Peyer's patch (tissue), 4 donors: ENCODE data around the gene RNF220. TPM values are rescaled to one million over a fixed set of nuclear protein-coding genes. Genes with fewer than 3 reads are reported as not detected.

Experiments
- DNase-seq, 3 donors: peaks; one replicate each; pipeline ENCODE4 v3.0.0-alpha.2; 2017 to 2019
- H3K27ac ChIP-seq, 4 donors: fragments of 200-600 bp; sonication (generic); one replicate each; pipeline ENCODE4 v1.5.1; 2016 to 2019
- H3K27me3 ChIP-seq, 2 donors: fragments of 200-600 bp; sonication (generic); one replicate each; pipeline ENCODE4 v1.5.1; 2019
- H3K36me3 ChIP-seq, 3 donors: fragments of 200-600 bp; sonication (generic); one replicate each; pipeline ENCODE4 v1.5.1; 2016 to 2019
- H3K4me1 ChIP-seq, 4 donors: fragments of 200-600 bp; sonication (generic); one replicate each; pipeline ENCODE4 v1.5.1; 2016 to 2019
- H3K4me3 ChIP-seq, 4 donors: fragments of 200-600 bp; sonication (generic); 1 replicate in 3 of 4; 2 replicates in 1 of 4; pipeline ENCODE4 v1.5.1; 2016 to 2019; ENCODE audit warnings: mild to moderate bottlenecking in 1 of 4
- H3K9me3 ChIP-seq, 4 donors: fragments of 200-600 bp; sonication (generic); one replicate each; pipeline ENCODE4 v1.5.1; 2016 to 2019; ENCODE audit warnings: mild to moderate bottlenecking in 1 of 4
- CTCF ChIP-seq, 6 experiments: fragments of 450-650 bp in 4 of 6; fragments of 200-600 bp in 2 of 6; sonication (generic) in 1 of 6; IDR thresholded peaks; one replicate each; pipeline ENCODE4 v1.5.1; 2017 to 2019; ENCODE audit warnings: antibody characterized with exemption in 6 of 6, mild to moderate bottlenecking in 3 of 6, moderate library complexity in 1 of 6
- POLR2A ChIP-seq, 2 donors: fragments of 450-650 bp; IDR thresholded peaks; one replicate each; pipeline ENCODE4 v1.5.1; 2017; ENCODE audit warnings: antibody characterized with exemption in 2 of 2, mild to moderate bottlenecking in 2 of 2, moderate library complexity in 2 of 2
- total RNA-seq, 4 donors: library from RNA; depleted of rRNA; stranded (reverse); fragments of >200 nt; gene quantifications; one replicate each; pipeline ENCODE4 v1.1.0, GENCODE V29; 2016

Gene RNF220
- total RNA-seq, 4 donors from 2014 or later: 107 to 152 (median 114) TPM

- TF ChIP-seq CTCF (IDR thresholded peaks at IDR 0.05) (no peak), POLR2A (IDR thresholded peaks at IDR 0.05) (no peak)
- DNase-seq: no peak
- H3K9me3 ChIP-seq: no peaks in the 10 kb centered on the region
- H3K4me1 ChIP-seq: no peaks in the 10 kb centered on the region
- H3K4me3 ChIP-seq: no peak overlapping the region
- no peaks in the 10 kb centered on the region for H3K36me3 ChIP-seq
- peak overlapping the region in 1 of 4 donors; percentile 35 for H3K27ac ChIP-seq
- H3K27me3 ChIP-seq: no peaks in the 10 kb centered on the region
Measured at GRCh38 chr1:44553127-44553758, 148.2 kb downstream of the RNF220 start.

DNA sequence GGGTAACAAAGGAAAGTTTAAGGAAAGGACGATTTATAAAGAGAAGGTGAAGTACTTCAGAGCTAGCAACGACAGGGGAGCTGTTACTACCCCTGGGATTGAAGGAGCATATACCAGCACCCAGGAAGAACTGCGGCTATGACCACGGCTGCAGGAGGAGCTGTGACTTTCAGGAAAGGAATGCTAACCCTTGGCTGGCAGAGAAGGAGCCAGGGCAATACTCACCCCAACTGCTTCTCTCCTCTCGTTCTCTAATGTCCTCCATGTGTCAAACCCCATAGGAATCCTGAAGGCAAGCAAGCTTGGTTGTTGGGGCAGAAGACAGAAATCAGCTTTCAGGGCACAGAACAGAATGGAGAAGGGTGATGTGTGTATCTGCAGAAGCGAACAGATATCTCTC is 148.7 kb downstream of the RNF220 start:
- H3K36me3 ChIP-seq: no peaks in the 10 kb centered on the region
- H3K27ac ChIP-seq: no peak overlapping the region
- H3K27me3 ChIP-seq: no peaks in the 10 kb centered on the region
- H3K4me1 ChIP-seq: no peaks in the 10 kb centered on the region
- no peak overlapping the region for H3K4me3 ChIP-seq
- H3K9me3 ChIP-seq: no peaks in the 10 kb centered on the region
- DNase-seq: peak in 1 of 3 donors; percentile 5
- TF ChIP-seq CTCF (IDR thresholded peaks at IDR 0.05) (no peak), POLR2A (IDR thresholded peaks at IDR 0.05) (no peak)

- Histone ChIP-seq H3K4me1 (no peaks in the 10 kb centered on the region), H3K27me3 (no peaks in the 10 kb centered on the region), H3K4me3 (no peak overlapping the region), H3K27ac (no peak overlapping the region), H3K36me3 (no peaks in the 10 kb centered on the region), H3K9me3 (no peaks in the 10 kb centered on the region)
- TF ChIP-seq POLR2A (IDR thresholded peaks at IDR 0.05) (no peak), CTCF (IDR thresholded peaks at IDR 0.05) (no peak)
- DNase-seq: peak in 1 of 3 donors; percentile 3
Measured at GRCh38 chr1:44554706-44555105, 149.7 kb downstream of the RNF220 start.

DNA sequence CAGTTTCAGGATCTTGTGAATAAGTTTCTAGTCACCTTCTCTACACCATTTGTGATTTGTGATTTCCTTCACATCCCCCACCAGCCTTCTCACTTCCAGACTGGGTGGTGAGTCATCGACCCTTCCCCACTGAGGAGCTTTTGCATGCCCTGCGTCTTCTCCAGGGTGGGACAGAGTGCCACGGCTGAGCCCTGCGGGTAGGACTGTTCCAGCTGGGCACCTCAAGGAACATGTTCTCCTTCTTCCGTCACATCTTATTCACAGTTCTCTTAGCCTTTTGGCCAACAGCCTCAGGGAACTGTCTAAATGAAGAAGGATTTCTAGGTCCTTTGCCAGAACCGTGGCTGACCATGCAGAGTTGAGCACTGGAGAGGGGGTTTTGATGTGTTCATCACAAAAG is 152.7 kb downstream of the RNF220 start:
- no peak for TF ChIP-seq POLR2A (IDR thresholded peaks at IDR 0.05)
- no peak for TF ChIP-seq CTCF (IDR thresholded peaks at IDR 0.05)
- no peaks in the 10 kb centered on the region for H3K9me3 ChIP-seq
- no peak overlapping the region for H3K27ac ChIP-seq
- no peak overlapping the region for H3K4me3 ChIP-seq
- H3K27me3 ChIP-seq: no peaks in the 10 kb centered on the region
- peak in 1 of 3 donors; percentile 7 for DNase-seq
- H3K36me3 ChIP-seq: no peaks in the 10 kb centered on the region
- no peaks in the 10 kb centered on the region for H3K4me1 ChIP-seq

GRCh38 chr1:44558883-44559282 is 153.8 kb downstream of the RNF220 start:
- no peak overlapping the region for H3K4me3 ChIP-seq
- H3K4me1 ChIP-seq: no peaks in the 10 kb centered on the region
- H3K27me3 ChIP-seq: no peaks in the 10 kb centered on the region
- TF ChIP-seq CTCF (IDR thresholded peaks at IDR 0.05): no peak
- TF ChIP-seq POLR2A (IDR thresholded peaks at IDR 0.05): no peak
- DNase-seq: peak in 1 of 3 donors; percentile 6
- no peak overlapping the region for H3K27ac ChIP-seq
- no peaks in the 10 kb centered on the region for H3K36me3 ChIP-seq
- H3K9me3 ChIP-seq: no peaks in the 10 kb centered on the region

- peak in 1 of 3 donors; percentile 26 for DNase-seq
- H3K27me3 ChIP-seq: no peaks in the 10 kb centered on the region
- no peaks in the 10 kb centered on the region for H3K9me3 ChIP-seq
- TF ChIP-seq POLR2A (IDR thresholded peaks at IDR 0.05) (no peak), CTCF (IDR thresholded peaks at IDR 0.05) (no peak)
- H3K4me3 ChIP-seq: no peak overlapping the region
- H3K27ac ChIP-seq: no peak overlapping the region
- H3K36me3 ChIP-seq: no peaks in the 10 kb centered on the region
- H3K4me1 ChIP-seq: no peaks in the 10 kb centered on the region
Measured at GRCh38 chr1:44559330-44559729, 154.3 kb downstream of the RNF220 start.
